GM12878 (cell line): ENCODE measurements around the gene SPAG17. TPM values are rescaled to one million over a fixed set of nuclear protein-coding genes. Genes with fewer than 3 reads are reported as not detected.

ENCODE experiments used
- ATAC-seq: fragments of 200-7000 bp; cut with Tn5 transposase; 3 replicates; pipeline ENCODE4 v1.9.1; 2020; ENCODE audit warnings: mild to moderate bottlenecking, moderate library complexity
- BruUV-seq: library from RNA; stranded (reverse); fragments of 400-500 nt; replicated peaks from 2 replicates; lab custom pipeline; 2021; lab: Mats Ljungman, UMichigan
- CTCF ChIA-PET: fragments of 300-600 bp; sonication (Branson Sonifier 250); formaldehyde crosslinking; extraction: SDS; loops from one replicate; lab custom pipeline; 2021; ENCODE audit warnings: inconsistent platforms; lab: Yijun Ruan, JAX
- POLR2A ChIA-PET: fragments of 350-600 bp; formaldehyde crosslinking; extraction: SDS; loops from one replicate; lab custom pipeline; 2021; ENCODE audit warnings: inconsistent platforms; lab: Charles Lee
- RAD21 ChIA-PET: fragments of 300-600 bp; sonication (Branson Sonifier 250); formaldehyde crosslinking; loops from one replicate; lab custom pipeline; 2023; ENCODE audit warnings: antibody characterized with exemption; ENCODE audit not compliant: unreplicated experiment; lab: Charles Lee
- SMC1A ChIA-PET: fragments of 300-600 bp; sonication (Branson Sonifier 250); formaldehyde crosslinking; loops from one replicate; lab custom pipeline; 2023; ENCODE audit not compliant: unreplicated experiment, uncharacterized antibody; lab: Charles Lee
- DNase-seq: peaks from one replicate; pipeline ENCODE4 v3.0.0-alpha.2; 2011; ENCODE audit warnings: low read depth, low spot score
- FAIRE-seq: peaks from 3 replicates; lab custom pipeline; 2011; peaks lifted over from hg19 to GRCh38; lab: Jason Lieb, UNC
- H2AFZ ChIP-seq: 2 replicates; pipeline ENCODE4 v1.6.0; 2011; ENCODE audit warnings: low read depth, low read length, control low read depth; ENCODE audit not compliant: control insufficient read depth
- H3K27ac ChIP-seq: 2 replicates; pipeline ENCODE4 v1.5.1; 2011; ENCODE audit warnings: control low read depth; ENCODE audit not compliant: control insufficient read depth, insufficient read depth
- H3K27me3 ChIP-seq, 2 experiments: replicated peaks in 1 of 2; 2 replicates each; pipeline versions ENCODE4 v1.6.0 to v1.6.1; 2011; ENCODE audit warnings: low read length in 1 of 2; ENCODE audit not compliant: control insufficient read depth in 2 of 2, insufficient read depth in 2 of 2
- H3K36me3 ChIP-seq, 2 experiments: 2 replicates each; pipeline ENCODE4 v1.5.1; 2011; ENCODE audit warnings: low read length in 1 of 2; ENCODE audit not compliant: control insufficient read depth in 2 of 2, insufficient read depth in 2 of 2
- H3K4me1 ChIP-seq: 2 replicates; pipeline ENCODE4 v1.6.1; 2011; ENCODE audit warnings: mild to moderate bottlenecking, low read length, moderate library complexity, mixed read lengths; ENCODE audit not compliant: control insufficient read depth, insufficient read depth
- H3K4me2 ChIP-seq: 2 replicates; pipeline ENCODE4 v1.6.0; 2011; ENCODE audit warnings: control low read depth; ENCODE audit not compliant: control insufficient read depth, insufficient read depth
- H3K4me3 ChIP-seq: fragments of 200-600 bp; sonication (generic); 2 replicates; pipeline ENCODE4 v1.5.1; 2016
- H3K79me2 ChIP-seq: 2 replicates; pipeline ENCODE4 v1.6.0; 2011; ENCODE audit warnings: low read length; ENCODE audit not compliant: control insufficient read depth, insufficient read depth
- H3K9ac ChIP-seq: 2 replicates; pipeline ENCODE4 v1.8.0; 2011; ENCODE audit warnings: low read length, control low read depth, mixed read lengths; ENCODE audit not compliant: control insufficient read depth, insufficient read depth
- H3K9me3 ChIP-seq: replicated peaks from 3 replicates; pipeline ENCODE4 v1.5.1; 2011; ENCODE audit warnings: mild to moderate bottlenecking, low read length; ENCODE audit not compliant: control insufficient read depth, insufficient read depth
- H4K20me1 ChIP-seq: 2 replicates; pipeline ENCODE4 v1.6.0; 2011; ENCODE audit not compliant: control insufficient read depth, insufficient read depth
- FOS ChIP-seq: IDR thresholded peaks from 3 replicates; pipeline ENCODE4 v1.6.1; 2011; ENCODE audit warnings: borderline replicate concordance; ENCODE audit not compliant: insufficient read length; ENCODE audit errors: extremely low read depth
- LARP7 ChIP-seq: fragments of 450-650 bp; IDR thresholded peaks from 2 replicates; pipeline ENCODE4 v1.6.1; 2017; ENCODE audit warnings: mild to moderate bottlenecking
- PAX5 ChIP-seq: IDR thresholded peaks from 2 replicates; pipeline ENCODE4 v1.6.1; 2011; ENCODE audit warnings: low read depth, low read length, borderline replicate concordance
- USF1 ChIP-seq: IDR thresholded peaks from 2 replicates; pipeline ENCODE4 v1.6.1; 2011; ENCODE audit warnings: borderline replicate concordance, low read depth, mild to moderate bottlenecking, moderate library complexity, mixed read lengths, low read length; ENCODE audit not compliant: insufficient read depth; ENCODE audit errors: extremely low read length
- WGBS: methylation state at CpG from one replicate; pipeline ENCODE4 v1.1.6; 2016; ENCODE audit warnings: low lambda C conversion rate; ENCODE audit not compliant: insufficient replicate concordance, insufficient coverage; ENCODE audit errors: missing lambda C conversion rate; 5-methylcytosine and 5-hydroxymethylcytosine counted together
- in situ Hi-C: fragments of 300-500 bp; cut with MboI; formaldehyde crosslinking; loops from 9 replicates; pipeline ENCODE4 v1.14.3; 2018; ENCODE audit warnings: mixed read lengths
- intact Hi-C: fragments of 100-400 bp; cut with micrococcal nuclease; formaldehyde crosslinking; loops from one replicate; pipeline ENCODE4 v1.14.2; 2022; ENCODE audit not compliant: unreplicated experiment
- polyA plus RNA-seq, 11 experiments: library from polyadenylated mRNA; depleted of rRNA in 4 of 11; unstranded in 6 of 11; stranded (reverse) in 5 of 11; fragments of >200 nt; fragmentation: Nextera tagmentation in 4 of 11; fragmentation: Illumina TruSeq in 1 of 11; extraction: Ambion mirVana in 4 of 11; extraction: Trizol in 1 of 11; gene quantifications; 1 replicate in 1 of 11; 2 replicates in 10 of 11; pipeline versions ENCODE4 v1.2.1 to v1.2.3, GENCODE V29; 2011 to 2016; ENCODE audit warnings: inconsistent platforms in 2 of 11, missing spikeins in 2 of 11, low read depth in 1 of 11
- total RNA-seq, 4 experiments: library from RNA; depleted of rRNA in 3 of 4; stranded (reverse); fragments of >200 nt in 3 of 4; fragmentation: Illumina TruSeq in 1 of 4; extraction: Trizol in 1 of 4; gene quantifications; 2 replicates each; pipeline versions ENCODE4 v1.2.1 to v1.2.3, GENCODE V29; 2013 to 2021
- TF ChIP-seq, protein P1 (sequence below): fragments of 450-650 bp; IDR thresholded peaks from 2 replicates; pipeline ENCODE4 v1.6.1; 2017; ENCODE audit warnings: mild to moderate bottlenecking, moderate library complexity

The SPAG17 gene
- total and polyA plus RNA-seq, 10 of the 15 experiments (the other 5 are each of a cell fraction or from before 2014, with no cell fraction given) = 0.02 to 0.16 (median 0.03) TPM; not detected in 7

- CTCF ChIA-PET = interaction anchor here (3.9 kb wide), 1 partner anchor 9 kb away, joined by 29 read pairs; no protein-coding TSS in a partner anchor
- Histone ChIP-seq H3K9me3 (no peaks in the 10 kb centered on the region), H2AFZ (no peak overlapping the region), H3K4me2 (no peak overlapping the region), H4K20me1 (no peaks in the 10 kb centered on the region), H3K27me3 (no peaks in the 10 kb centered on the region), H3K79me2 (no peaks in the 10 kb centered on the region), H3K27ac (no peak overlapping the region), H3K9ac (no peak overlapping the region), H3K36me3 (peaks cover 0 to 4% of the 10 kb centered on the region in 2 experiments; a peak in 1 of 4 replicates), H3K4me1 (no peaks in the 10 kb centered on the region), H3K4me3 (no peak overlapping the region)
- no TSS peak for BruUV-seq
- POLR2A ChIA-PET = no interaction called here
- RAD21 ChIA-PET = no interaction called here
- 97% methylated on average over 2 of the region's 2 CpGs for WGBS
- TF ChIP-seq, protein P1, sequence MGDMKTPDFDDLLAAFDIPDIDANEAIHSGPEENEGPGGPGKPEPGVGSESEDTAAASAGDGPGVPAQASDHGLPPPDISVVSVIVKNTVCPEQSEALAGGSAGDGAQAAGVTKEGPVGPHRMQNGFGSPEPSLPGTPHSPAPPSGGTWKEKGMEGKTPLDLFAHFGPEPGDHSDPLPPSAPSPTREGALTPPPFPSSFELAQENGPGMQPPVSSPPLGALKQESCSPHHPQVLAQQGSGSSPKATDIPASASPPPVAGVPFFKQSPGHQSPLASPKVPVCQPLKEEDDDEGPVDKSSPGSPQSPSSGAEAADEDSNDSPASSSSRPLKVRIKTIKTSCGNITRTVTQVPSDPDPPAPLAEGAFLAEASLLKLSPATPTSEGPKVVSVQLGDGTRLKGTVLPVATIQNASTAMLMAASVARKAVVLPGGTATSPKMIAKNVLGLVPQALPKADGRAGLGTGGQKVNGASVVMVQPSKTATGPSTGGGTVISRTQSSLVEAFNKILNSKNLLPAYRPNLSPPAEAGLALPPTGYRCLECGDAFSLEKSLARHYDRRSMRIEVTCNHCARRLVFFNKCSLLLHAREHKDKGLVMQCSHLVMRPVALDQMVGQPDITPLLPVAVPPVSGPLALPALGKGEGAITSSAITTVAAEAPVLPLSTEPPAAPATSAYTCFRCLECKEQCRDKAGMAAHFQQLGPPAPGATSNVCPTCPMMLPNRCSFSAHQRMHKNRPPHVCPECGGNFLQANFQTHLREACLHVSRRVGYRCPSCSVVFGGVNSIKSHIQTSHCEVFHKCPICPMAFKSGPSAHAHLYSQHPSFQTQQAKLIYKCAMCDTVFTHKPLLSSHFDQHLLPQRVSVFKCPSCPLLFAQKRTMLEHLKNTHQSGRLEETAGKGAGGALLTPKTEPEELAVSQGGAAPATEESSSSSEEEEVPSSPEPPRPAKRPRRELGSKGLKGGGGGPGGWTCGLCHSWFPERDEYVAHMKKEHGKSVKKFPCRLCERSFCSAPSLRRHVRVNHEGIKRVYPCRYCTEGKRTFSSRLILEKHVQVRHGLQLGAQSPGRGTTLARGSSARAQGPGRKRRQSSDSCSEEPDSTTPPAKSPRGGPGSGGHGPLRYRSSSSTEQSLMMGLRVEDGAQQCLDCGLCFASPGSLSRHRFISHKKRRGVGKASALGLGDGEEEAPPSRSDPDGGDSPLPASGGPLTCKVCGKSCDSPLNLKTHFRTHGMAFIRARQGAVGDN = no peak
- TF ChIP-seq LARP7 = no peak
- TF ChIP-seq FOS = no peak
- TF ChIP-seq USF1 = no peak
- no peak for TF ChIP-seq PAX5
- in situ Hi-C loops = no loop called here
- ATAC-seq = no peak
- no peak for FAIRE-seq
- DNase-seq = no peak
- SMC1A ChIA-PET = interaction anchor here (1.3 to 1.6 kb wide), 2 partner anchors 9 to 23 kb away, joined by 4 to 6 read pairs; no protein-coding TSS in a partner anchor
- intact Hi-C loops = no loop called here
These were observed 280.0 kb downstream of the SPAG17 start for GRCh38 chr1:117905019-117905418.
